PC-3 (cell line): ENCODE data around the gene BBC3.

Source experiments
- EZH2 ChIP-seq: fragments of 300-600 bp; sonication (generic); IDR thresholded peaks from one replicate; pipeline ENCODE4 v1.6.1; 2017; ENCODE audit warnings: antibody characterized with exemption, mild to moderate bottlenecking, low read length; ENCODE audit not compliant: unreplicated experiment
- TF ChIP-seq, protein P1 (sequence below): fragments of 300-600 bp; sonication (generic); conservative IDR thresholded peaks from 2 replicates; pipeline ENCODE4 v1.5.1; 2017; ENCODE audit warnings: antibody characterized with exemption, low read depth, mild to moderate bottlenecking, low read length

GRCh38 chr19:47203254-47203653, 27.7 kb downstream of the BBC3 start:
- TF ChIP-seq, protein P1, sequence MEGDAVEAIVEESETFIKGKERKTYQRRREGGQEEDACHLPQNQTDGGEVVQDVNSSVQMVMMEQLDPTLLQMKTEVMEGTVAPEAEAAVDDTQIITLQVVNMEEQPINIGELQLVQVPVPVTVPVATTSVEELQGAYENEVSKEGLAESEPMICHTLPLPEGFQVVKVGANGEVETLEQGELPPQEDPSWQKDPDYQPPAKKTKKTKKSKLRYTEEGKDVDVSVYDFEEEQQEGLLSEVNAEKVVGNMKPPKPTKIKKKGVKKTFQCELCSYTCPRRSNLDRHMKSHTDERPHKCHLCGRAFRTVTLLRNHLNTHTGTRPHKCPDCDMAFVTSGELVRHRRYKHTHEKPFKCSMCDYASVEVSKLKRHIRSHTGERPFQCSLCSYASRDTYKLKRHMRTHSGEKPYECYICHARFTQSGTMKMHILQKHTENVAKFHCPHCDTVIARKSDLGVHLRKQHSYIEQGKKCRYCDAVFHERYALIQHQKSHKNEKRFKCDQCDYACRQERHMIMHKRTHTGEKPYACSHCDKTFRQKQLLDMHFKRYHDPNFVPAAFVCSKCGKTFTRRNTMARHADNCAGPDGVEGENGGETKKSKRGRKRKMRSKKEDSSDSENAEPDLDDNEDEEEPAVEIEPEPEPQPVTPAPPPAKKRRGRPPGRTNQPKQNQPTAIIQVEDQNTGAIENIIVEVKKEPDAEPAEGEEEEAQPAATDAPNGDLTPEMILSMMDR = no peak
- no peak for TF ChIP-seq EZH2
